ENCODE results near the gene ATP1B1. TPM values are rescaled to one million over a fixed set of nuclear protein-coding genes. Genes with fewer than 3 reads are reported as not detected.
A peak's percentile ranks its signal among the peaks of the same experiment; 100 is the strongest.

ATP1B1 gene
- total and polyA plus RNA-seq, 2 of the 8 experiments (the other 6 are each of a cell fraction or from before 2014, with no cell fraction given), result 16.3 to 76.5 TPM

DNA sequence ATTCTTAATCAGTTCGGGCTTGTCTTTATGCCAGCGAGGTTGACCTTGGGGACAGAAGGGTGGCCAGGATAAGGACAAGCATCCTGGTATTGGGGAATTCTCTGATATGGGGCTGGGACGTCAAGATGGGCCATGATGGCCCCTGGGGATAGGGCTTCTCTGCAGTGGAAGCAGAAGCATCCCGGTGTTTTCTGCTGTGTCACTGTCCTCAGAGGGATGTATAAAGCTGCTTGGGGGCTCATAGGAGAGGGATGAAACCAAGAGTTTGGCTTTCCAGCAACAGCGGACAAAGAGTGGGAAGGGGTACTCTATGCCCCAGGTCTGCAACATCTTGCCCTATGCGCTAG lies 1.4 kb upstream of the ATP1B1 start:
- H3K23me2 ChIP-seq (ENCODE audit: low read depth, low read length), result peaks cover 12% of the 10 kb centered on the region
- ChIA-PET POLR2A (ENCODE audit: partially characterized antibody) (interaction anchor here (1.2 to 4.8 kb wide), 4 partner anchors 10 to 26 kb away, joined by 3 to 20 read pairs (median 7); no protein-coding TSS in a partner anchor), CTCF (ENCODE audit: partially characterized antibody) (no interaction called here)
- no peak overlapping the region for H4K5ac ChIP-seq (ENCODE audit: insufficient read length, low read depth, low read length)
- peak overlapping the region; percentile 53 for H4K91ac ChIP-seq (replicated peaks; ENCODE audit: insufficient read length, low read length)
- no peak overlapping the region for H4K8ac ChIP-seq (ENCODE audit: extremely low read depth, insufficient read depth, low read length)
- peaks cover 20 to 31% of the 10 kb centered on the region in 2 experiments for H3K79me2 ChIP-seq (ENCODE audit: control insufficient read depth in 1 of 2, insufficient read depth in 2 of 2, low read length in 2 of 2)
- H3K9ac ChIP-seq (replicated peaks in 1 of 4; ENCODE audit: extremely low read depth in 1 of 4, low read depth in 3 of 4, low read length in 3 of 4), result peak overlapping the region in 3 of 4 experiments; percentile 54 to 76 (median 70); a peak in 5 of 7 replicates
- H3K9me3 ChIP-seq (ENCODE audit: insufficient read depth in 2 of 2, low read depth in 1 of 2, low read length in 1 of 2), result no peaks in the 10 kb centered on the region
- peak overlapping the region; percentile 67; the same call in 1 of the 2 replicates for H2BK20ac ChIP-seq (ENCODE audit: low read length)
- FAIRE-seq, result no peak
- 71% methylated on average over 6 of the region's 6 CpGs; no CpG with 5 or more reads in 1 of the 2 experiments for WGBS, 2 experiments (ENCODE audit: extremely low coverage in 1 of 2, insufficient coverage in 1 of 2, insufficient read length in 1 of 2, insufficient replicate concordance in 2 of 2, low coverage in 1 of 2, low lambda C conversion rate in 2 of 2, missing lambda C conversion rate in 1 of 2)
- 0 out of 2 replicates have a peak overlapping the region, but pooled peaks have one; percentile 83 for H3K27ac ChIP-seq (ENCODE audit: low read depth, low read length)
- H3K4me1 ChIP-seq (replicated peaks in 1 of 4; ENCODE audit: control insufficient read depth in 3 of 4, insufficient read depth in 4 of 4, low read length in 3 of 4), result peaks cover 16 to 30% (median 20%) of the 10 kb centered on the region in 4 experiments
- peak overlapping the region; percentile 61 to 93 (median 68) for H3K4me3 ChIP-seq (ENCODE audit: extremely low read depth in 1 of 4, insufficient read depth in 2 of 4, low read depth in 3 of 4, low read length in 4 of 4)
- H3K4ac ChIP-seq (replicated peaks; ENCODE audit: insufficient read length, low read depth, low read length), result peak overlapping the region; percentile 25
- peaks cover 2 to 3% of the 10 kb centered on the region in 2 experiments for H4K20me1 ChIP-seq (replicated peaks in 1 of 2; ENCODE audit: control insufficient read depth in 1 of 2, insufficient read depth in 2 of 2, low read length in 2 of 2)
- H3K23ac ChIP-seq (ENCODE audit: insufficient read length), result no peak overlapping the region
- peaks cover 12% of the 10 kb centered on the region; the same call in 1 of the 2 replicates for H3K79me1 ChIP-seq (ENCODE audit: low read depth, low read length)
- no peak overlapping the region for H2AFZ ChIP-seq (ENCODE audit: low read length)
- no peak overlapping the region for H3K56ac ChIP-seq (replicated peaks; ENCODE audit: insufficient read length, low read depth, low read length)
- no peak overlapping the region for H3K18ac ChIP-seq (ENCODE audit: extremely low read depth, low read length)
- peak overlapping the region; percentile 10 for H2BK120ac ChIP-seq (replicated peaks; ENCODE audit: low read depth, low read length)
- 0 out of 2 replicates have a peak overlapping the region, but pooled peaks have one; percentile 95 for H2BK15ac ChIP-seq (ENCODE audit: low read length)
- DNase-seq (ENCODE audit: low read depth in 1 of 2, low spot score in 2 of 2), result no peak
- H2BK12ac ChIP-seq (ENCODE audit: low read depth, low read length), result no peak overlapping the region
- H3K14ac ChIP-seq (ENCODE audit: insufficient read length), result no peak overlapping the region
- no peak overlapping the region for H2AK5ac ChIP-seq (ENCODE audit: low read depth, low read length)
- no peaks in the 10 kb centered on the region for H3K36me3 ChIP-seq (ENCODE audit: control insufficient read depth in 2 of 4, insufficient read depth in 4 of 4, low read length in 3 of 4)
- H3K4me2 ChIP-seq (ENCODE audit: insufficient read depth in 1 of 2, low read depth in 2 of 2, low read length in 2 of 2), result peak overlapping the region; percentile 76 to 95
- 0 out of 2 replicates have a peak overlapping the region, but pooled peaks have one; percentile 35 for H2BK5ac ChIP-seq (ENCODE audit: low read depth, low read length)
- no peaks in the 10 kb centered on the region; a peak in 2 of 7 replicates for H3K27me3 ChIP-seq (replicated peaks in 1 of 4; ENCODE audit: control insufficient read depth in 3 of 4, extremely low read depth in 1 of 4, insufficient read depth in 3 of 4, low read length in 3 of 4)
- TF ChIP-seq SUZ12 (IDR thresholded peaks at IDR 0.05; ENCODE audit: low read length), result no peak
- no peak for TF ChIP-seq GTF2F1 (IDR thresholded peaks at IDR 0.05; ENCODE audit: borderline replicate concordance, low read depth, low read length)
- TF ChIP-seq BRCA1 (IDR thresholded peaks at IDR 0.05; ENCODE audit: low read depth, low read length), result no peak
- no peak for TF ChIP-seq SP4 (IDR thresholded peaks at IDR 0.05; ENCODE audit: low read length)
- no peak for TF ChIP-seq JUND (IDR thresholded peaks at IDR 0.05; ENCODE audit: low read length)
- no peak for TF ChIP-seq TBP (IDR thresholded peaks at IDR 0.05; ENCODE audit: low read depth, low read length)
- TF ChIP-seq JUN (IDR thresholded peaks at IDR 0.05; ENCODE audit: low read depth, low read length), result no peak
- TF ChIP-seq KDM4A (IDR thresholded peaks at IDR 0.05; ENCODE audit: low read depth, low read length, severe bottlenecking), result no peak
- no peak for TF ChIP-seq RFX5 (IDR thresholded peaks at IDR 0.05; ENCODE audit: borderline replicate concordance, low read depth, low read length)
- TF ChIP-seq TAF1 (IDR thresholded peaks at IDR 0.05; ENCODE audit: low read depth, low read length), result 0 out of 2 replicates have a peak, but pooled peaks have one; percentile 8
- TF ChIP-seq BACH1 (IDR thresholded peaks at IDR 0.05; ENCODE audit: low read length), result no peak
- TF ChIP-seq, protein P1, sequence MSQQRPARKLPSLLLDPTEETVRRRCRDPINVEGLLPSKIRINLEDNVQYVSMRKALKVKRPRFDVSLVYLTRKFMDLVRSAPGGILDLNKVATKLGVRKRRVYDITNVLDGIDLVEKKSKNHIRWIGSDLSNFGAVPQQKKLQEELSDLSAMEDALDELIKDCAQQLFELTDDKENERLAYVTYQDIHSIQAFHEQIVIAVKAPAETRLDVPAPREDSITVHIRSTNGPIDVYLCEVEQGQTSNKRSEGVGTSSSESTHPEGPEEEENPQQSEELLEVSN (IDR thresholded peaks at IDR 0.05), result no peak
- no peak for TF ChIP-seq CHD2 (IDR thresholded peaks at IDR 0.05; ENCODE audit: low read length)
- no peak for TF ChIP-seq RBBP5 (IDR thresholded peaks at IDR 0.05; ENCODE audit: borderline replicate concordance, low read depth, low read length)

All from H1 (cell line).